Rectal smooth muscle tissue (tissue), 1 donor: ENCODE results near the gene HMG20B.

Source experiments
- H3K27ac ChIP-seq: one replicate; pipeline ENCODE4 v1.7.0; 2013; ENCODE audit warnings: low read depth, low read length, inconsistent platforms
- H3K27me3 ChIP-seq: one replicate; pipeline ENCODE4 v1.7.0; 2013; ENCODE audit warnings: low read length; ENCODE audit not compliant: control insufficient read depth, insufficient read depth
- H3K36me3 ChIP-seq: one replicate; pipeline ENCODE4 v1.7.0; 2013; ENCODE audit warnings: low read length; ENCODE audit not compliant: control insufficient read depth, insufficient read depth
- H3K4me1 ChIP-seq: one replicate; pipeline ENCODE4 v1.7.0; 2013; ENCODE audit warnings: low read length; ENCODE audit not compliant: control insufficient read depth, insufficient read depth
- H3K4me3 ChIP-seq: one replicate; pipeline ENCODE4 v1.7.0; 2013; ENCODE audit warnings: low read length
- H3K9ac ChIP-seq: one replicate; pipeline ENCODE4 v1.7.0; 2013; ENCODE audit warnings: low read length

The HMG20B gene

DNA sequence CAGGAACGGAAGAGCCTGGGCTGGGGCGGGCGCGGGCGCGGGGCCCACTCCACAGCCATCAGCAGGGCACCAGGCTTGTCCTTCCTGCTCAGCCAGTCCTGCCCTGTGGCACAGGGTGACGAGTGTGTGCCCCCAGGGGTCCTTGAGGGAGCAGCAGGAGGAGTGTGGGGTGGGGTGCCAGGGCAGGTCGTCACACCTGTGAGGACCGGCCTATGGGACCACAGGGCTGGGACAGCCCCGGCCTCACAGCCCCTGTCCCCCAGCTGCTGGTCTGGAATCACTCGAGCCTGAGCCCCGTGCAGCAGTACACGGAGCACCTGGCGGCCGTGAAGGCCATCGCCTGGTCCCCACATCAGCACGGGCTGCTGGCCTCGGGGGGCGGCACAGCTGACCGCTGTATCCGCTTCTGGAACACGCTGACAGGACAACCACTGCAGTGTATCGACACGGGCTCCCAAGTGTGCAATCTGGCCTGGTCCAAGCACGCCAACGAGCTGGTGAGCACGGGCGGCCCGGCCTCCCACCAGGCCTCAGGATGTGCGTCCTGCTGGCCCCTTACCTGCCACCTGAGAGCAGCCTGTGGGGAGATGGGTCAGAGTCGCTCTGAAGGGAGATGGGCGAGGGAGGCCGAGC, 40.5 kb upstream of the HMG20B start:
- H3K27me3 ChIP-seq: no peaks in the 10 kb centered on the region
- H3K27ac ChIP-seq: no peak overlapping the region
- no peaks in the 10 kb centered on the region for H3K4me1 ChIP-seq
- H3K9ac ChIP-seq: no peak overlapping the region
- no peak overlapping the region for H3K4me3 ChIP-seq
- peaks cover 50% of the 10 kb centered on the region for H3K36me3 ChIP-seq

DNA sequence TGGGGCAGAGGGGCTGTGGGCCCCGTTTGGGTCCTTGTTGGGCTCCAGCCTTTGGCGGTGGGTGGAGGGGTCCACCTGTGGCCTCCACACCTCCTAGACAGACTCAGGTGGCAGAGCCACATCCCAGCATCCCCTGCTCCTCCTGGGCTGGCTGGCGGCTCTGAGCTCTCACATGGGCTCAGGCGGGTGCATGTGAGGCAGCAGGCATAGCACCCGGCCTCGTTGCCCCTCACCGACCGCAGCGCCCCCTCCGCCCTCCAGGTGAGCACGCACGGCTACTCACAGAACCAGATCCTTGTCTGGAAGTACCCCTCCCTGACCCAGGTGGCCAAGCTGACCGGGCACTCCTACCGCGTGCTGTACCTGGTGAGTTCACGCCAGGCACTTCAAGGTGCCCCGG, 39.7 kb upstream of the HMG20B start:
- Histone ChIP-seq H3K27ac (no peak overlapping the region), H3K4me1 (no peaks in the 10 kb centered on the region), H3K36me3 (peaks cover 45% of the 10 kb centered on the region), H3K4me3 (no peak overlapping the region), H3K27me3 (no peaks in the 10 kb centered on the region), H3K9ac (no peak overlapping the region)

- Histone ChIP-seq H3K4me3 (no peak overlapping the region), H3K36me3 (peaks cover 40% of the 10 kb centered on the region), H3K27me3 (no peaks in the 10 kb centered on the region), H3K4me1 (no peaks in the 10 kb centered on the region), H3K9ac (no peak overlapping the region), H3K27ac (no peak overlapping the region)
Observed at GRCh38 chr19:3533563-3534216, 39.1 kb upstream of the HMG20B start.

- no peak overlapping the region for H3K9ac ChIP-seq
- peaks cover 43% of the 10 kb centered on the region for H3K36me3 ChIP-seq
Observed at GRCh38 chr19:3534375-3535234, 38.1 kb upstream of the HMG20B start.

DNA sequence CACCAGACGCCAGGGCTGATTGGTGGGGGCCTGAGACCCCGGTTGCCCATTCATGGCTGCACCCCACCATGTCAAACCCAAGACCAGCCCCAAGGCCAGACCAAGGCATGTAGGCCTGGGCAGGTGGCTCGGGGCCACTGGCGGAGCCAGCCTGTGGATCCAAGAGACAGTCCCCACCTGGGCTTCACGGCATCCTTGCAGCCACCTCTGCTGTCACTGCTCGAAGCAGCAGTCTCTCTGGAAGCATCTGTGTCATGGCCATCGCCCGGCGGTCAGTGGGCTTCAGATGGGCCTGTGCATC, 37.6 kb upstream of the HMG20B start:
- H3K4me3 ChIP-seq: no peak overlapping the region
- H3K4me1 ChIP-seq: no peaks in the 10 kb centered on the region
- no peak overlapping the region for H3K9ac ChIP-seq
- no peaks in the 10 kb centered on the region for H3K27me3 ChIP-seq
- peaks cover 43% of the 10 kb centered on the region for H3K36me3 ChIP-seq
- H3K27ac ChIP-seq: no peak overlapping the region

More at GRCh38 chr19:3534375-3535234, 38.1 kb upstream of the HMG20B start:
- H3K27ac ChIP-seq: no peak overlapping the region
- no peak overlapping the region for H3K4me3 ChIP-seq
- H3K4me1 ChIP-seq: no peaks in the 10 kb centered on the region
- H3K27me3 ChIP-seq: no peaks in the 10 kb centered on the region

- H3K4me3 ChIP-seq: no peak overlapping the region
- no peaks in the 10 kb centered on the region for H3K4me1 ChIP-seq
- no peaks in the 10 kb centered on the region for H3K27me3 ChIP-seq
- H3K9ac ChIP-seq: no peak overlapping the region
- H3K36me3 ChIP-seq: peaks cover 40% of the 10 kb centered on the region
- H3K27ac ChIP-seq: no peak overlapping the region
Observed at GRCh38 chr19:3535563-3535965, 37.2 kb upstream of the HMG20B start.

DNA sequence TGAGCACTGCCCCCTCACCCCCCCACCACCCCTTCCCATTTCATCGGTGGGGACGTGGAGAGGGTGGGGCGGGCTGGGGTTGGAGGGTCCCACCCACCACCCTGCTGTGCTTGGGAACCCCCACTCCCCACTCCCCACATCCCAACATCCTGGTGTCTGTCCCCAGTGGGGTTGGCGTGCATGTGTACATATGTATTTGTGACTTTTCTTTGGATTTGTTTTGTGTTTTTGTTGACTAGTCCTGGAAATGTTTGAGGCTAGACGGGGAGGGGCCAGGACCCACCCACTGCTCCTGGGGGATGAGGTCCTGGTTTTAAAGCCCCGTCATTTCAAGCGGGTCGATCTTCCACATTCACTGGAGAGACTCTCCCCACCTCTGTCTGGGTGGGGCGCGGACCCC, 36.8 kb upstream of the HMG20B start:
- H3K4me3 ChIP-seq: no peak overlapping the region
- H3K27me3 ChIP-seq: no peaks in the 10 kb centered on the region
- peaks cover 36% of the 10 kb centered on the region for H3K36me3 ChIP-seq
- H3K27ac ChIP-seq: no peak overlapping the region
- no peaks in the 10 kb centered on the region for H3K4me1 ChIP-seq
- no peak overlapping the region for H3K9ac ChIP-seq

DNA sequence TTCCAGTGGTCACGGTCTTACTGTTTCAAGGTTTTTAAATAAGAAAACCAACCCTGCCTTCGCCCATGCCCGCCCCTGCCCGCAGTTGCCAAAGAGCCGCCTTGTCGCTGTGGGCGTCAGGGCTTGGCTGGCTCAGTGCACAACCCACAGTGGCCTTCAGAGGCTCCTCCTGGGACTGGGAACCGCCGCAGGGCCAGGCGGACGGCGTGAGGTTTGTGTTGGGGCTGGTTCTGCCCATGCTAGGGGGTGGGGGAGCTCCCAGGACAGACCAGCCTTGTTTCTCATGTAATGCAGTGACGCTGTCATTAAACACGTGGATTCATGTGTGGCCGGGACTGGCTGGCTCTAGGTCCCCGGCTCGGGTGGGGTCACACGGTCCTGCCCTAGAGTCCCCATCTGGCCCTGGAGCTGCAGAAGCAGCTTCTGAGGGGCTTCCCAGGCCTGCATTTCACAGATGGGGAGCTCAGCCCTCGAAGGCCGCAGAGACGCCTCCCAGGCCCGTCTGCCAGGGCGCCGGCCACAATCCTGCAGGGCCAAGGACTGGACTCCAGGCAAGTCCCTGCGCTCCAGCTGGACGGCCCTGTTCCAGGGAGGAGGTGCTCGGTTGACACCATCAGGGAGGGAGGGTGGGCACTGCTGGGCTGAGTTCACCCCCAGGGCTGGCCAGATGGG, 36.2 kb upstream of the HMG20B start:
- H3K4me1 ChIP-seq: no peaks in the 10 kb centered on the region
- H3K9ac ChIP-seq: no peak overlapping the region
- H3K4me3 ChIP-seq: no peak overlapping the region
- no peak overlapping the region for H3K27ac ChIP-seq
- no peaks in the 10 kb centered on the region for H3K27me3 ChIP-seq
- peaks cover 30% of the 10 kb centered on the region for H3K36me3 ChIP-seq

DNA sequence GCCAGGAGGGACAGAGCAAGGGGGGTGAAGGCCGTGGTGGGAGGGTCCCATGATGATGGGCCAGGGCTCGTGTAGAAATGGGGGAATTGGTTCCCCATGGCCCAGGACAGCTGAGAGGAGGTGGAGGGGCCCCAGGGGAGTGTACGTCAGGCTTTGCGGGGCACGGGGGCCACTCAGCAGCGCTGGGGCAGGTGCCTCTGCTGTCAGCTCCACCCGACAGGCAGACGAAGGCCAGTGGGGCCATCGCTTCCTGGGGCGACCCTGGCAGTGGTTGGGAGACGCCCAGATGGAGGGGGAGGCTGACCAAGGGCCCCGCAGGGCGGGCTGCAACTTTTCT, 35.7 kb upstream of the HMG20B start:
- Histone ChIP-seq H3K9ac (no peak overlapping the region), H3K27me3 (no peaks in the 10 kb centered on the region), H3K4me3 (no peak overlapping the region), H3K36me3 (peaks cover 28% of the 10 kb centered on the region), H3K4me1 (no peaks in the 10 kb centered on the region), H3K27ac (no peak overlapping the region)

- no peak overlapping the region for H3K27ac ChIP-seq
- H3K27me3 ChIP-seq: no peaks in the 10 kb centered on the region
- no peak overlapping the region for H3K9ac ChIP-seq
- peaks cover 26% of the 10 kb centered on the region for H3K36me3 ChIP-seq
- no peaks in the 10 kb centered on the region for H3K4me1 ChIP-seq
- H3K4me3 ChIP-seq: no peak overlapping the region
Observed at GRCh38 chr19:3537438-3538240, 35.1 kb upstream of the HMG20B start.

GRCh38 chr19:3538258-3538929, 34.4 kb upstream of the HMG20B start:
- H3K27me3 ChIP-seq: no peaks in the 10 kb centered on the region
- no peak overlapping the region for H3K9ac ChIP-seq
- no peak overlapping the region for H3K4me3 ChIP-seq
- H3K4me1 ChIP-seq: no peaks in the 10 kb centered on the region
- H3K27ac ChIP-seq: no peak overlapping the region
- peaks cover 20% of the 10 kb centered on the region for H3K36me3 ChIP-seq
